ENCODE measurements around the gene ZDHHC14.

Gene ZDHHC14

GRCh38 chr6:157563611-157564284 lies 182.8 kb downstream of the ZDHHC14 start:
- ATAC-seq, result no peak
- no peak for TF ChIP-seq ARNTL (CRISPR knock-in tag; IDR thresholded peaks at IDR 0.05; ENCODE audit: borderline replicate concordance, low read depth)
- TF ChIP-seq ZNF8 (CRISPR knock-in tag; IDR thresholded peaks at IDR 0.05), result no peak
- TF ChIP-seq PATZ1 (CRISPR knock-in tag; IDR thresholded peaks at IDR 0.05; ENCODE audit: borderline replicate concordance), result no peak
- TF ChIP-seq, protein P1, sequence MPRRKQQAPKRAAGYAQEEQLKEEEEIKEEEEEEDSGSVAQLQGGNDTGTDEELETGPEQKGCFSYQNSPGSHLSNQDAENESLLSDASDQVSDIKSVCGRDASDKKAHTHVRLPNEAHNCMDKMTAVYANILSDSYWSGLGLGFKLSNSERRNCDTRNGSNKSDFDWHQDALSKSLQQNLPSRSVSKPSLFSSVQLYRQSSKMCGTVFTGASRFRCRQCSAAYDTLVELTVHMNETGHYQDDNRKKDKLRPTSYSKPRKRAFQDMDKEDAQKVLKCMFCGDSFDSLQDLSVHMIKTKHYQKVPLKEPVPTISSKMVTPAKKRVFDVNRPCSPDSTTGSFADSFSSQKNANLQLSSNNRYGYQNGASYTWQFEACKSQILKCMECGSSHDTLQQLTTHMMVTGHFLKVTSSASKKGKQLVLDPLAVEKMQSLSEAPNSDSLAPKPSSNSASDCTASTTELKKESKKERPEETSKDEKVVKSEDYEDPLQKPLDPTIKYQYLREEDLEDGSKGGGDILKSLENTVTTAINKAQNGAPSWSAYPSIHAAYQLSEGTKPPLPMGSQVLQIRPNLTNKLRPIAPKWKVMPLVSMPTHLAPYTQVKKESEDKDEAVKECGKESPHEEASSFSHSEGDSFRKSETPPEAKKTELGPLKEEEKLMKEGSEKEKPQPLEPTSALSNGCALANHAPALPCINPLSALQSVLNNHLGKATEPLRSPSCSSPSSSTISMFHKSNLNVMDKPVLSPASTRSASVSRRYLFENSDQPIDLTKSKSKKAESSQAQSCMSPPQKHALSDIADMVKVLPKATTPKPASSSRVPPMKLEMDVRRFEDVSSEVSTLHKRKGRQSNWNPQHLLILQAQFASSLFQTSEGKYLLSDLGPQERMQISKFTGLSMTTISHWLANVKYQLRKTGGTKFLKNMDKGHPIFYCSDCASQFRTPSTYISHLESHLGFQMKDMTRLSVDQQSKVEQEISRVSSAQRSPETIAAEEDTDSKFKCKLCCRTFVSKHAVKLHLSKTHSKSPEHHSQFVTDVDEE (CRISPR knock-in tag; IDR thresholded peaks at IDR 0.05), result no peak
- TF ChIP-seq ZC3H10 (CRISPR knock-in tag; IDR thresholded peaks at IDR 0.05), result no peak
- TF ChIP-seq TOX (CRISPR knock-in tag; IDR thresholded peaks at IDR 0.05; ENCODE audit: borderline replicate concordance), result no peak
- TF ChIP-seq, protein P2, sequence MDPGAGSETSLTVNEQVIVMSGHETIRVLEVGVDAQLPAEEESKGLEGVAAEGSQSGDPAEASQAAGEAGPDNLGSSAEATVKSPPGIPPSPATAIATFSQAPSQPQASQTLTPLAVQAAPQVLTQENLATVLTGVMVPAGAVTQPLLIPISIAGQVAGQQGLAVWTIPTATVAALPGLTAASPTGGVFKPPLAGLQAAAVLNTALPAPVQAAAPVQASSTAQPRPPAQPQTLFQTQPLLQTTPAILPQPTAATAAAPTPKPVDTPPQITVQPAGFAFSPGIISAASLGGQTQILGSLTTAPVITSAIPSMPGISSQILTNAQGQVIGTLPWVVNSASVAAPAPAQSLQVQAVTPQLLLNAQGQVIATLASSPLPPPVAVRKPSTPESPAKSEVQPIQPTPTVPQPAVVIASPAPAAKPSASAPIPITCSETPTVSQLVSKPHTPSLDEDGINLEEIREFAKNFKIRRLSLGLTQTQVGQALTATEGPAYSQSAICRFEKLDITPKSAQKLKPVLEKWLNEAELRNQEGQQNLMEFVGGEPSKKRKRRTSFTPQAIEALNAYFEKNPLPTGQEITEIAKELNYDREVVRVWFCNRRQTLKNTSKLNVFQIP (CRISPR knock-in tag; IDR thresholded peaks at IDR 0.05; ENCODE audit: borderline replicate concordance, low read depth), result no peak
- TF ChIP-seq, protein P3, sequence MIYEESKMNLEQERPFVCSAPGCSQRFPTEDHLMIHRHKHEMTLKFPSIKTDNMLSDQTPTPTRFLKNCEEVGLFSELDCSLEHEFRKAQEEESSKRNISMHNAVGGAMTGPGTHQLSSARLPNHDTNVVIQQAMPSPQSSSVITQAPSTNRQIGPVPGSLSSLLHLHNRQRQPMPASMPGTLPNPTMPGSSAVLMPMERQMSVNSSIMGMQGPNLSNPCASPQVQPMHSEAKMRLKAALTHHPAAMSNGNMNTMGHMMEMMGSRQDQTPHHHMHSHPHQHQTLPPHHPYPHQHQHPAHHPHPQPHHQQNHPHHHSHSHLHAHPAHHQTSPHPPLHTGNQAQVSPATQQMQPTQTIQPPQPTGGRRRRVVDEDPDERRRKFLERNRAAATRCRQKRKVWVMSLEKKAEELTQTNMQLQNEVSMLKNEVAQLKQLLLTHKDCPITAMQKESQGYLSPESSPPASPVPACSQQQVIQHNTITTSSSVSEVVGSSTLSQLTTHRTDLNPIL (CRISPR knock-in tag; IDR thresholded peaks at IDR 0.05; ENCODE audit: low read depth), result no peak
- no peak for TF ChIP-seq TCF4 (CRISPR knock-in tag; IDR thresholded peaks at IDR 0.05; ENCODE audit: borderline replicate concordance)
- TF ChIP-seq ISL1 (CRISPR knock-in tag; IDR thresholded peaks at IDR 0.05), result no peak
- no peak for TF ChIP-seq SNAI2 (CRISPR knock-in tag; IDR thresholded peaks at IDR 0.05)

DNA sequence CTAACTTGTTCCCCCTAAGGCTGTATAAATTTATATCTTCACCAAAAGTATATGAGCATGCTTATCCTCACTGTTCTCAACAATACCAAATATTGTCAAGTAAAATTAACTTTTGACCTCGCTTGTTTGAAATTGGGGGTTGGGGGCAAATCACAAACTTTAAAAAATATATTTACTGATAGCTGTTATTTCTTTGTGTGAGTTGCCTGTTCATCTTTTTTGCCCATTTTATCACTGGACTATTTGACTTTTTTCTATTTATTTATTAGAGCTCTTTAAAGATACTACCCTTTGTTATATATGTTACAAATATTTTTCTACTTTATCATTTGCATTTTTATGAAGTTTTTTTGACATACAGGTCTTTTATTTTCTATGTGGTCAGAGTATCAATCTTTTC lies 187.7 kb downstream of the ZDHHC14 start:
- ATAC-seq, result no peak

More for the DNA sequence above, 187.7 kb downstream of the ZDHHC14 start:
- TF ChIP-seq CSDC2 (CRISPR knock-in tag; IDR thresholded peaks at IDR 0.05) (no peak), ISL1 (CRISPR knock-in tag; IDR thresholded peaks at IDR 0.05) (no peak), ZFP3 (CRISPR knock-in tag; IDR thresholded peaks at IDR 0.05) (no peak), ZNF70 (CRISPR knock-in tag; IDR thresholded peaks at IDR 0.05) (no peak), TCF4 (CRISPR knock-in tag; IDR thresholded peaks at IDR 0.05; ENCODE audit: borderline replicate concordance) (no peak), PATZ1 (CRISPR knock-in tag; IDR thresholded peaks at IDR 0.05; ENCODE audit: borderline replicate concordance) (no peak), SNAI2 (CRISPR knock-in tag; IDR thresholded peaks at IDR 0.05) (no peak), ESRRG (CRISPR knock-in tag; IDR thresholded peaks at IDR 0.05) (no peak), OSR1 (CRISPR knock-in tag; IDR thresholded peaks at IDR 0.05) (no peak), ARNTL (CRISPR knock-in tag; IDR thresholded peaks at IDR 0.05; ENCODE audit: borderline replicate concordance, low read depth) (no peak), ZNF8 (CRISPR knock-in tag; IDR thresholded peaks at IDR 0.05) (no peak)
- TF ChIP-seq, protein P3 (CRISPR knock-in tag; IDR thresholded peaks at IDR 0.05; ENCODE audit: low read depth), result no peak
- TF ChIP-seq, protein P4, sequence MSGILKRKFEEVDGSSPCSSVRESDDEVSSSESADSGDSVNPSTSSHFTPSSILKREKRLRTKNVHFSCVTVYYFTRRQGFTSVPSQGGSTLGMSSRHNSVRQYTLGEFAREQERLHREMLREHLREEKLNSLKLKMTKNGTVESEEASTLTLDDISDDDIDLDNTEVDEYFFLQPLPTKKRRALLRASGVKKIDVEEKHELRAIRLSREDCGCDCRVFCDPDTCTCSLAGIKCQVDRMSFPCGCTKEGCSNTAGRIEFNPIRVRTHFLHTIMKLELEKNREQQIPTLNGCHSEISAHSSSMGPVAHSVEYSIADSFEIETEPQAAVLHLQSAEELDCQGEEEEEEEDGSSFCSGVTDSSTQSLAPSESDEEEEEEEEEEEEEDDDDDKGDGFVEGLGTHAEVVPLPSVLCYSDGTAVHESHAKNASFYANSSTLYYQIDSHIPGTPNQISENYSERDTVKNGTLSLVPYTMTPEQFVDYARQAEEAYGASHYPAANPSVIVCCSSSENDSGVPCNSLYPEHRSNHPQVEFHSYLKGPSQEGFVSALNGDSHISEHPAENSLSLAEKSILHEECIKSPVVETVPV (CRISPR knock-in tag; IDR thresholded peaks at IDR 0.05), result no peak
- TF ChIP-seq, protein P2 (CRISPR knock-in tag; IDR thresholded peaks at IDR 0.05; ENCODE audit: borderline replicate concordance, low read depth), result no peak
- TF ChIP-seq, protein P1 (CRISPR knock-in tag; IDR thresholded peaks at IDR 0.05), result no peak

All from SK-N-SH treated with all-trans-retinoic acid at 6 μM for 48 hours (cell line).